Activated T-cell treated with anti-CD3 and anti-CD28 coated beads for 24 hours (primary cell): ENCODE results near the gene SPOCD1.

Experiments used
- DNase-seq: peaks from one replicate; pipeline ENCODE4 v3.0.0-alpha.2; 2020; ENCODE audit warnings: low read depth

SPOCD1 gene

DNA sequence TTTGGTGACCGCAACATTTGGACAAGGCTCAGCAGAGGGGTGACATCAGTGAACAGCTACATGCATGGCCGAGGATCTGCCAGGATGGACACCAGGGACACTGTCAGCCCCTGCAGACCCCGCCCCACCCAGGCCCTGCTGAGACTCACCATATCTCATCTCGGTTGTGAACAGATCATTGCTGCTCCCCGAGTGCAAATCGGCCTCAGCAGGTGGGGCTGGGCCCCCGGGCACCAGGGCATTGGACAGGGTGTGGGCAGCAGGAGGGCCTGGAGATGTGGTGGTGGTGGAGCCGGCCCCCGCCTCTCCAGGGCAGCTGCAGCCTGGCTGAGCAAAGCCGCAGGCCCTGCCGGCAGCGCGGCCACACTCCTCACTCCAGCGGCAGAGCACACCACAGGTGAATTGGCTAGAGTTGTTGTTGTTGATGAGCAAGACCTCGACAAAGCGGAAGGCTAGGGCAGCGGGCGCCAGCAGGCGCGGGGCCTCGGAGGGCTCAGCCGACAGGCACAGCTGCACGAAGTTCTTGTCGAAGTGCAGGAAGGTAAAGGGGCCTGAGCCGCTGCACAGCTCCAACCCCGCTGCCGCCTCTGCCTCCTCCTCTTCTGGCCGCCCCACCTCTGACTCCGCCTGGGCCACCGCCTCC, 59.9 kb downstream of the SPOCD1 start:
- DNase-seq = no peak

DNA sequence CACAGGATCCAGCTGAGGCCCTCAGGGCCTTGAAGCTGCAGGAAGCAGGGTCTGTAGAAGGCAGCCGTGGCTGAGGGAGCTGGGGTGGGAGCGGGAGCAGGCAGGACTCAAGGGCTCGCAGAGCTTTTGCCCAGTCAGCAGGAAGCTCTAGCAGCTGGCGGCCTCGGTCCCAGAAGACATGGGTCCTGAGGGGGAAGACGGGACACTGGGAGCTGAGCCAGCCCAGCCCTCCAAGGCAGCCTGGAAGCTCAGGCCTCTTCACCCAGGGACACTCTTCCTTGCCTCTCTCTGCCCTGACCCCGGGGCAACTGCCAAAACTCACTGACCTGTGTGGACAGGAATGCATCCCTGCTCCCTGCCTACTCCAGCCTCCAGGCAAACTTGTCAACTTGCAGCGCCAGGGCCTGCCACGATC, 60.6 kb downstream of the SPOCD1 start:
- DNase-seq = no peak

DNA sequence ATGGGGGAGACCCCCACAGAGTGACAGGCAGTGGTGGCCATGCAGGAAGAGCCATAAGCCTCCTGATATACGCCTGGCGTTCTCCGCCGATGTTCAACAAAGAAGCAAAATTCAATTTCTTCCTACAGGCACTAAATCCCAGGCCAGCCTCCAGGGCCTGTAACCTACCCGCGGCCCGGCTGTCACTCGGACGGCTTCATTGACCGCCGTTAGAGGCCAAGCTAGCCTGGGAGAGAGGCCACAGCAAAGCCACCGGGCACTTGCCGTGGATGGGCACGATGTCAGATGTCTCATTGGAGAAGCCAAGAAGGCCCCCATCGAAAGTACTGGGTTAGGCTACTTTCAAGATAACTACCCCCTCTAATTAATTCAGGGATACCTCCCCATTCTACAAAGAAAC, 61.4 kb downstream of the SPOCD1 start:
- DNase-seq = no peak

DNA sequence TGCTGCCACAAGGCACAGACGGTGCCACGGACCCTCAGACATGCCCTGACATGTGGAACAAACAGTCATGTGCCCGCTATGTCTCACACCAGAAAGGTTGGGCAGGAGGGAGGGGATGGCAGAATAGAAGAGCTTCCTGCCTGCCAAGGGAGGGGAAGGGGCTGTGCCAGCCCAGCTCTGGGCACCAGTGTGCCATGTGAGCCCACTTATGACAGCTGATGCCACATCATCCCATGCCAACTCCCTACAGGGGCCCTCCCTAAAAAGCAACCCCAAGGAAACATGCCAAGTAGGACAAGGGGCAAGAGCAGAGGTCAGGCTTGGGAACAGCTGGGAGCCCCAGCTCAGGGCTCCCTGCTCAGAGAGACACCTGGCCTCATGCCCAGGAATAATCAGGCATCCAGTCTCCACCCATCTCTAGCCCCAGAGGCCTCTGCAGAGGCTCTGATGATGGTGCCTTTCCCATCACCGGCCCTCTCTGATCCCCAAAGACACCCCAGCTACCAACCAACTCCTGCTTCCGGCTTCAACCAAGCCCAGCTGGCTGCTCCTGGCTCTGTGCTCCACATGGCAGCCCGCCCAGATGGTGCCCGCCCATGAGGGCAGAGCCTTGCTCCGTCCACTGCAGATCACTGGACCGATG, 62.0 kb downstream of the SPOCD1 start:
- DNase-seq = no peak

DNA sequence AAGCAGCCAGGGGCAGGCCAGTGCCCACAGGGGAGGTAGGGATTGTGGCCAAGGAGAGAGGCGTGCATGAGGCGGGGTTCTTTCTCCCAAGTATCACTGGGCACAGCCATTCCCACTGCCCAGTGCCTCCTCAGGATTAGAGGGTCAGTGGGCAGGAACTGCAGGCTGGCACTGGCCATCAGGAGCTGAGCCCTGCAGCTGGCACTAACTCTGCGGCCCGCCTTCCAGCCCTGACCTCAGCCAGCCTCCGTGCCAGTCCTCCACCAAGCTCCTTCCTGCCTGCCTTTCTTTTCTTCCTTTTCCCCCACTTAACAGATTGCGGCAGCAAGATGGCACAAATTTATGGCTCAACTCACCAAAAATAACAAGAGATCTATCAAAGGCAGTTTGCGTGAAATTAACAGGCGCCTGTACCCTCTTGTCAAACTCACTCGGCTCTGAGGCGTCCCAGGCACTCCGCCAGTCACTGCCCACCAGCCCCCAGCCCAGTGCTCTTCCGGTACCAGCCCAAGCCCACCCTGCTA, 62.8 kb downstream of the SPOCD1 start:
- DNase-seq = no peak

DNA sequence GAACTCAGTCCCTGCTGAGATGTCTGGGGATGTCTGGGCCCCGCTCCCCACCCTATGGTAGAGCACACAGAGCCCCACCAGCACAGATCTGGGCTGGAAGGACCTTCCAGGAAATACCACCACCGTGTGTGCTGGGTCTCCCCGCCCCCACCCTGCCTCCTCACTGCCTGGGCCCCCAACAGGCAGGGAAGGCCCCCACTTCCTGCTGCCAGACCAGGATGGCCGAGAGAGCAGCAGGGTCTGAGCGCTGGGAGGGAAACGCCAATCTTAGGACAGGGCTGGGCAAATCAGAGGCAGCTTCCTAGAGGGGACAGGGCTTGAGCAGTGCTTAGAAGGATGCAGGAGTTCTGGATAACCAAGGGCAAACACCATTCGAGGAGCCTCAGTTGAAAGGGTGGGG, 63.6 kb downstream of the SPOCD1 start:
- DNase-seq = no peak

DNA sequence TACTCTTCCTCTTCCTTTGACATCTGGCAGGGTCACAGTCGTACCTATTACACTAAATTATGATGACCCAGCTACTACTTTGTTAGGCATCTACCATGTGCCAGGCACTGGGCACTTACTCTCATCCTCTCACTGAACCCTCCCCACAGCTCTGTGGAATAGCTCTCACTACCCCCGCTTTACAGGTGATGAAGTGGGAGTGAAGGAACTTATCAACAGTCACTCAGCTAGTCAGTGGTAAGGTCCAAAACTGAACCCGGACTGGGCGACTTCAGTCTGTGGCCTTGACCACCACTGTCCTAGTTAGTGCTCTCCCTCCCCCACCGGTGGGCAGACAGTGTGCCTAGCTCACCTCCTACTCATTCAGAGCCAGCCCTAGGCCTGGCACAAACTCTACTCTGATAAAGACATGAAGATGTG, 64.0 kb downstream of the SPOCD1 start:
- no peak for DNase-seq

DNA sequence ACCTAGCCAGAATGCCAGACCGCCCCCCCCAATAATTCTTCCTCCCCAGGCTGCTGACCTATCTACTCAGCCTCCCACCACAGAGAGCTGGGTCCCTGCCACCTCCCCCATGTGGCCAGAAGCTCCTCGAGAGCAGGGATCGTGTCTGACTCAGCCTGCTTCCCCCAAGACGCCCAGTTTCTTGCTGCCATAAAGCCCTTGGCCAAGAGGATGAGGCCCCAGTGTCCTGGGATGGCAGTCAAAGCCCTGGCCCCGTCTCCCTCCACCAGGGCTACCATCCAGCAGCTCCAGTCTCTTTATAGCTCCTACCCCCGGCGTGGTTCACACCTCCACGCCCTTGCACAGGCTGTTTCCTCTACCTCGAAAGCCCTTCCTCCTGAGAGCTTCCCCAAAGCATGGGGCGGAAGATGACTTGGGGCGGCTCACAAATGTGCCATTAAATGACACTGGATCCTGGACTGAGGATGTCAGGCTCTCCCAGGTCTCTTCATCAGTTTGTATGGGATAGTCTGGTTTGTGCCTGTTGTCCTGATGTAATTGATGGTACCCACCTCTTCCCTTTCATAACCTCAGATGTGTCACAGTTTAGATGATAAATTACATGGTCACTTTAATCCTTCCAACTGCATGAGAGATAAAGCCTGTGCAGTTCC, 64.8 kb downstream of the SPOCD1 start:
- DNase-seq = no peak

DNA sequence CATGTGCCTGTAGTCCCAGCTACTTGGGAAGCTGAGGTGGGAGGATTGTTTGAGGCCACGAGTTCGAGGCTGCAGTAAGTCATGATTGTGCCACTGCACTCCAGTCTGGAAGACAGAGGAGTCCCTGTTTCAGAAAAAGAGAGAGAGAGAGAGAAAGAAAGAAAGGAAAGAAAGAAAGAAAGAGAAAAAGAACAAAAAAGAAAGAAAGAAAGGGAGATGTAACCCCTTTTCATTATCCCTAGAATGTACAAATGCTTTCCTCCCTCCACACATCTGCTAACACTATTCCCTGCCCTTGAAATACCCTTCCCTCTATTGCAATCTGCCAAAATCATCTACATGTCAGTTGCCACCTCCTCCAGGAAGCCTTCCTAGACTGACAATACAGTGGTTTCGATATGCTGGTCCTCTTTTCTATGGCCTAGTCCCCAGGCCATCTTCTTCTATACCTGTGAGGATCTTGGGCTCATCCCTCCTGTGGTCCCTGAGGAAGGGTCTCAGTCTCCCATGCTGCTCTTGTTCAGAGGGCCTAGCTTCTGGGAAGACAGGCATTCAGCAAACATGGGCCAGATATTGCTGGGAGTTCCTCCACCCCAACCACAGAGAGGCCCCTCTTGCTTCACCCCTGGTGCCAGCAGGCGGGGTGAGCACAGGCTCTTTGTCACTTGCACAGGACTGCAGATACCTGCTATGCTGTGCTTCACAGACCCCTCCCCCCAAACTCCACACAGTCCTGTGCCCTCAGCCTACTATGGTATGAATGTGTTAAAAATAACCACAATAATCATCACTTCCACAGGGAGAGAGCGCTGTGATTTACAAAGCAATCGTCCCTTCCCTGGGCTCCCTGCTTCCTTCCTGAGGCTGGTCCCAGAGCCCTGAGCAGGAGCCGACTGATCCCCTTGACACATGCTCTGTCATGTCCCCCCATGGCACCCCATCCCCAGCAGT, 65.8 kb downstream of the SPOCD1 start:
- DNase-seq = no peak

DNA sequence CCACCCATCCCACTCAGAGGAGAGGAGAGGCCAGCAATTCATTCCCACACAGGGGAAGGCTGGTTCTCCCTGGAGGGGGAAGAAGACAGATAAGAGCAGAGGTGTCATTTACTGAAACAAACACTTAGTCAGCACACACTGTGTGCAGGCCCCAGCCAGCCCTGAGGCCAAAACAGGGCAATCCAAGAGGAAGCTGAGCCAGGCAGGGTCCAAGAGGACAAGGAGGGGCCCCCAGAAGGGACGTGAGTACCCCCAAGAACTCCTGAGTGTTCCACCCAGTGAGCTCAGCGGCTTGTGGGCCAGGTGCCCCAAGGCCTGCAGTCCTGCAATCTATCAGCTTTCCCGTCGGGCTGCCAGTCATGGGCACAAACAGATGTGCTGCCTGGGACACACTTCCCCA, 67.5 kb downstream of the SPOCD1 start:
- no peak for DNase-seq

DNA sequence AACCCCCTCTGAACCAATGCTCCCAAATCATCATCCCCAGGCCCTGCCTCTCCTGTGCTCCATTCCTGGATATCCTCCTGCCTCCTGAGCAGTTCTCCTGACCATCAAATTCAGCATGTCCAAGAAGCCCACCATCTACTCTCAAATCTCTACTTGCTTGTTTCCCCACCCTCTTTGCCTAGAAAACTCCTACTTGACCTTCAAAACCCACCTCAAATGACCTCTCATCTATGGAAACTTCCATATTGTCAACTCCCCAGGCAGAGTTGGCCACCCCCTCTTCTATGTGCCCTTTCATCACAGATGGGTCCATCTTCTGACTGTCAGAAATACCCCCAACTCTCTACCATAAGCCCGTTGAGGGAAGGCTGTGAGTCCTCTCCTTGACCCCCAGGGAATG, 68.5 kb downstream of the SPOCD1 start:
- no peak for DNase-seq

DNA sequence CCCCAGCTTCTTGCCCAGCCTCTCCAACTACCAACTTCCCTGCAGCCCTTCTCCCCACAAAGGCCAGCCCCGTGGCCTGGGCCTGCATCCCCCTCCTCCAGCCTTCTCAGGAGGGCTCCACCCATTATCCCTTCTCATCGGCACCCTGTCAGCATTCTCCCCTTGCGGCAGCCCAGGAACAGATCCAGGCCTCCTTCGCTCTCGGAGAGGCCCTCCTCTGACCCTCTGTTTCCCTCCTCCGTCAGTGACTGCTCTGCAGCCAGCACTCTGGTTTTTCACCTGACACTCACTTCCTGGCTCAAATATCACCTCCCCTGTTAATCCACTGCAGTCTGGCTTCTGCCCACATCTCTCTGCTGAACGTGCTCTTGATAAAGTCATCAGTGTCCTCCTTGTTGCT, 69.1 kb downstream of the SPOCD1 start:
- no peak for DNase-seq

DNA sequence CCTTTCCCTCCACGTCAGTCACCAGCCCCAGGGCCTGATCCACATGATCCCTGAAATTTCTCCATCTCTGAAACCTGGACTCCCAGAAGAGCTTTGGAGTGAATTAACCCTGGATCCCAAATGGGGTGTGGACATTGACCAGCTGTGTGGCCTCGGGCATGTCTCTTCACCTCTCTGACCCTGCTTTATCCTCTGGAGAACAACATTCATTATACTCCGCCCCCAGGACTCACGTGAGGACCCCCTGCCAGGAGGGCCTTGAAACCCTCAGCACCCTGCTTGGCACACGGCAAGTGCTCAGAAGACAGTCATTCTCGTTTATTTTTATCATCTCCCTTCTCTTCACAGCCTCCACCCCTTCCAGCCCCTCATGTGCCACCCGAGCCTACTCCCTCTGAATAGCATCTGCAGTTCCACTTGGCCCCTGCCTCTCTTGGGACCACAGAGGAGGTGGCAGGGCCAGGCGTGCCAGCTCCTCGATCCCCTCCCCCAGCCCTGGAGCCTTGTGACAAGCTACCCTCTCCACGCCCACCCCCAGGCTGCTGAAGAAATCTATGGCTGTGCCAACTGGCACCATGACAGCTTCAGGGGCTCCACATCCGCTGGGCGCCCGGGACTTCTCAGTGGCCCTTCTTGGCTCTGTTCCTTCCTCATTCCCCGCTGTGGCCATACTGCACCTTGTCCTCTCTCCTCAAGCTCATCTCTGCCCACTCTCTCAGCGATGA, 69.7 kb downstream of the SPOCD1 start:
- DNase-seq = no peak

DNA sequence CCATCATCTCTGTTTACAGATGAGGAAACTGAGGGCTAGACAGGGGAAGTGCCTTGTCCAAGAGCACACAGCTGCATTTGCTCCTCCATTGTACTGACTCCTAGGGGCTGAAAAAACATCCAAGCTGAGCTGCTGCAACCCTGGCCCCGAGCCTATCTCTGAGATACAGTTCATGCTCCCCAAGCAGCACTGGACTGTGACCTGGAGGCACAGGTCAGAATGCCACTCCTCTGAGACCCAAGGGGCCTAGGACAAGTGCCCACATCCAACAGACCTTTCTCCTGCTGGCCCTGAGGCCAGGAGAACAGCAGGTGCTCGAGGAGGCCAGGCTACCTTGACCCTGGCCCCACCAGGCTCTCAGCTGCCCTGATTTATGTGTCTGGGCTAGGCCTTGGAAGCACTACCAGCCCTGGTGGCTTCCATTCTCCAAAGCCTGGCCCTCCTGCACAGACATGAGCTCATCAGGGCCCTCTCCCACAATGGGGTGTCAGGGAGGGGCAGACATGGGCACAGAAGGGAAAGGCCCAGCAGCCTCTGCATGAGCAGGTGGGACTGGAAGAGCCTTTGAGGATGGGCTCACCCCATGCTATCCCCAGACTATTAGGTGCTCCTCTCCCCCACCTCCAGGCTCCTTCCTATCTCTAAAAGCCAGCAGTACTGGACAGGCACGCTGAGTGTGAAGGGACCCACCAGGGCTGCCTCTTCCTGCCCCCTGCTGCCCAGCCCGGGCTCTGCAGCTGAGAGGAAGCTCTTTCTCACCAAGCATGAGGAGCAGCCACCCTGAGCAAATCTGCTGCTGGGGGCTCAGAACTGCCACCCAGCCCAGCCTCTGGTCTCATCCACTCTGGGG, 70.5 kb downstream of the SPOCD1 start:
- no peak for DNase-seq

DNA sequence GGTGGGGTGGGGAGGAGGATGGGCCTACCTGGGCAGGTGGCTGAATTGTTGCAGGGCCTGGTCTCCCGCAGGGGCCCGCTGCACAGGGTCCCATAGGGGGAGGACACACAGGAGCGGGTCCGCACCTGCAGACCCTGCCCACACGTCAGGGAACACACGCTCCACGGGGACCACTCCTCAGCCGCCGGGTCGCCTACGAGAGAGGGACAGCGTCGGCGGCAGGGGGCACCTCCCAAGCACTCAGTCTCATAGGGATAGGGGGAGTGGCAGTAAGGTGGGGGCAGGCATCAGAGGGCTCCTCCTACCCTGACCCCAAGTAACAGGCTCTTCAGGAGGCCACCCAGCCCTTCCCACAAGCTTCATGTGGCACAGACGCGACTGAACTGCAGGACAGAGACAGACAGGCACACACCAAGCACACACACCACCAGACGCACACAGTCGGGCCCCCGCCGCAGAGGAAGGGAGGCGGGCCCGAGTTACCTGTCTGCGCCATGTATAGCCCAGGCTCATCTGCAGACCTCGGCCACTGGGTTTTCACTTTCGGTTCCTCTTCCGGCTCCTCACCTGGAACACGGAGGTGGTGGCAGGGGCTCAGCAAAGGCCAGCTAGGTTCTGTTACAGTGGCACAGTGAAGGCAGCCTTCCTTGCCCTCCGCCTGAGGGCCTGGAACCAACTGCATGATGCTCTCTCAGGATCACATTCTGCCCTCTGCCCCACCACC, 71.5 kb downstream of the SPOCD1 start:
- DNase-seq = no peak

DNA sequence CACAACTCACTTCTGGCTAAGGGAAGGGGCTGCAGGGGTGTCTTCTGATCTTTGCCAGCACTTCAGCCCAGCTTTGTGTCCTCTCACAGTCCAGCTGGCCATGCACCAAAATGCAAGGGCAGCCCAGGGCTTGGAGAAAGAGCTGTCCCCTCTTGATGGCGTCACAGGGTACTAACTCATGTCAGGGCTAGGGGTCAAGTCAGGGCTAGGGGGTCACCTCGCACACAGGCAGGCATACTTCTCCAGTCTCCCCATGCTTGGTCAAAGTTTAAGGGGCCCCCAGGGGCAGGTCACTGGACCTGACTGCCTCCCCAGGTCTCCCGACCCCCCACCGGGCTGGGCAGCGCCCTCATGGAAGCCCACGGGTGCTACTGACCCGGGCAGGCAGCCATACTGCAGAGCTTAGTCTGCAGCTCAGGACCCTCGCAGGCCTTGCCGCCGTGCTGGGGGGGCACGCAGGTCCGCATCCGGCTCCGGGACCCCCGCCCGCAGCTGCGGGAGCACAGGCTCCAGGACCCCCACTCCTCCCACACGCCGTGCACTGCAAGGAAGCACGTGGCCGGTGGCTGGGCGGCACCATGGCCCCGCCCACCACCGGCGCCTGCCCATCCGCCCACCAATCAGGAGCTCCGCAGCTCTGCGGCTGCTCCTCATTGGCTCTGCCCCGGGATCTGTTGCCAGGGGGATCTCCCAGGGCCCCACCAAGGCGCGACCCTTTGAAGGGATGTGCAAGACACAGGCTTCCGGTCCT, 73.2 kb downstream of the SPOCD1 start:
- no peak for DNase-seq
